H1 (cell line): ENCODE measurements around the gene KRT85. TPM values are rescaled to one million over a fixed set of nuclear protein-coding genes. Genes with fewer than 3 reads are reported as not detected.

Experiments
- CTCF ChIA-PET: fragments of 300-600 bp; sonication (Branson Sonifier 250); formaldehyde crosslinking; loops from one replicate; lab custom pipeline; 2021; ENCODE audit not compliant: partially characterized antibody; lab: Charles Lee
- POLR2A ChIA-PET: fragments of 300-600 bp; sonication (Branson Sonifier 250); formaldehyde crosslinking; loops from one replicate; lab custom pipeline; 2021; ENCODE audit warnings: inconsistent platforms; ENCODE audit not compliant: partially characterized antibody; lab: Charles Lee
- DNase-seq, 2 experiments: peaks; one replicate each; pipeline versions ENCODE4 v3.0.0 to v3.0.0-alpha.2; 2010 to 2022; ENCODE audit warnings: low spot score in 2 of 2, low read depth in 1 of 2, mixed read lengths in 1 of 2
- FAIRE-seq: peaks from 2 replicates; lab custom pipeline; 2011; peaks lifted over from hg19 to GRCh38; lab: Jason Lieb, UNC
- H2AFZ ChIP-seq: 2 replicates; pipeline ENCODE4 v1.8.1; 2012; ENCODE audit warnings: low read length, inconsistent platforms
- H2AK5ac ChIP-seq: 2 replicates; pipeline ENCODE4 v1.6.1; 2013; ENCODE audit warnings: low read depth, low read length
- H2BK120ac ChIP-seq: replicated peaks from 2 replicates; pipeline ENCODE3; 2013; ENCODE audit warnings: low read depth, low read length, inconsistent platforms
- H2BK12ac ChIP-seq: 2 replicates; pipeline ENCODE4 v1.6.1; 2013; ENCODE audit warnings: low read depth, low read length
- H2BK15ac ChIP-seq: 2 replicates; pipeline ENCODE4 v1.6.1; 2013; ENCODE audit warnings: low read length
- H2BK20ac ChIP-seq: 2 replicates; pipeline ENCODE4 v1.6.1; 2013; ENCODE audit warnings: low read length
- H2BK5ac ChIP-seq: 2 replicates; pipeline ENCODE4 v1.6.1; 2013; ENCODE audit warnings: low read depth, low read length
- H3K14ac ChIP-seq: 2 replicates; pipeline ENCODE4 v1.6.1; 2013; ENCODE audit warnings: inconsistent platforms; ENCODE audit not compliant: insufficient read length
- H3K18ac ChIP-seq: 2 replicates; pipeline ENCODE4 v1.6.1; 2013; ENCODE audit warnings: low read length; ENCODE audit errors: extremely low read depth
- H3K23ac ChIP-seq: 2 replicates; pipeline ENCODE4 v1.6.1; 2013; ENCODE audit warnings: inconsistent platforms; ENCODE audit not compliant: insufficient read length
- H3K23me2 ChIP-seq: 2 replicates; pipeline ENCODE4 v1.6.1; 2013; ENCODE audit warnings: low read depth, low read length
- H3K27ac ChIP-seq: 2 replicates; pipeline ENCODE4 v1.6.1; 2011; ENCODE audit warnings: low read depth, low read length, inconsistent platforms
- H3K27me3 ChIP-seq, 4 experiments: replicated peaks in 1 of 4; 1 replicate in 1 of 4; 2 replicates in 3 of 4; pipeline versions ENCODE4 v1.6.1 to v1.8.1; 2011 to 2013; ENCODE audit warnings: low read length in 3 of 4, mild to moderate bottlenecking in 3 of 4, inconsistent platforms in 2 of 4, mixed read lengths in 2 of 4, moderate library complexity in 1 of 4; ENCODE audit not compliant: control insufficient read depth in 3 of 4, insufficient read depth in 3 of 4; ENCODE audit errors: extremely low read depth in 1 of 4
- H3K36me3 ChIP-seq, 4 experiments: 2 replicates each; pipeline versions ENCODE4 v1.6.1 to v1.8.1; 2011 to 2013; ENCODE audit warnings: mild to moderate bottlenecking in 4 of 4, low read length in 3 of 4, moderate library complexity in 2 of 4, control low read depth in 1 of 4, inconsistent platforms in 1 of 4; ENCODE audit not compliant: insufficient read depth in 4 of 4, control insufficient read depth in 2 of 4
- H3K4ac ChIP-seq: replicated peaks from 2 replicates; pipeline ENCODE3; 2013; ENCODE audit warnings: low read length, low read depth, mixed read lengths, inconsistent platforms; ENCODE audit not compliant: insufficient read length
- H3K4me1 ChIP-seq, 4 experiments: replicated peaks in 1 of 4; 1 replicate in 1 of 4; 2 replicates in 3 of 4; pipeline versions ENCODE4 v1.6.1 to v1.8.1; 2011 to 2013; ENCODE audit warnings: low read length in 3 of 4, inconsistent platforms in 2 of 4, mixed read lengths in 1 of 4; ENCODE audit not compliant: insufficient read depth in 4 of 4, control insufficient read depth in 3 of 4
- H3K4me2 ChIP-seq, 2 experiments: 2 replicates each; pipeline versions ENCODE4 v1.6.1 to v1.8.1; 2011 to 2013; ENCODE audit warnings: low read depth in 2 of 2, low read length in 2 of 2, control low read depth in 1 of 2, inconsistent platforms in 1 of 2, mild to moderate bottlenecking in 1 of 2; ENCODE audit not compliant: insufficient read depth in 1 of 2
- H3K4me3 ChIP-seq, 4 experiments: fragments of 200-600, 300-600 bp in 1 of 4; sonication (generic), shearing (Covaris generic), sonication (Bioruptor Twin) in 1 of 4; 2 replicates each; pipeline versions ENCODE4 v1.5.1 to v1.8.1; 2011 to 2016; ENCODE audit warnings: low read length in 4 of 4, low read depth in 3 of 4, control low read depth in 2 of 4, inconsistent platforms in 2 of 4, mild to moderate bottlenecking in 2 of 4, mixed read lengths in 1 of 4, moderate library complexity in 1 of 4; ENCODE audit not compliant: insufficient read depth in 2 of 4; ENCODE audit errors: extremely low read depth in 1 of 4
- H3K56ac ChIP-seq: replicated peaks from 2 replicates; pipeline ENCODE3; 2013; ENCODE audit warnings: low read depth, mild to moderate bottlenecking, mixed read lengths, low read length, inconsistent platforms; ENCODE audit not compliant: insufficient read length
- H3K79me1 ChIP-seq: 2 replicates; pipeline ENCODE4 v1.6.1; 2013; ENCODE audit warnings: low read depth, low read length, control low read depth
- H3K79me2 ChIP-seq, 2 experiments: 2 replicates each; pipeline versions ENCODE4 v1.6.1 to v1.8.1; 2012 to 2013; ENCODE audit warnings: low read length in 2 of 2, mild to moderate bottlenecking in 2 of 2, inconsistent platforms in 1 of 2; ENCODE audit not compliant: insufficient read depth in 2 of 2, control insufficient read depth in 1 of 2
- H3K9ac ChIP-seq, 4 experiments: replicated peaks in 1 of 4; 1 replicate in 1 of 4; 2 replicates in 3 of 4; pipeline versions ENCODE4 v1.6.1 to v1.8.1; 2011 to 2013; ENCODE audit warnings: low read depth in 3 of 4, low read length in 3 of 4, control low read depth in 2 of 4, mild to moderate bottlenecking in 2 of 4, moderate library complexity in 2 of 4, inconsistent platforms in 1 of 4; ENCODE audit errors: extremely low read depth in 1 of 4
- H3K9me3 ChIP-seq, 2 experiments: 2 replicates each; pipeline versions ENCODE4 v1.6.1 to v1.8.1; 2012 to 2013; ENCODE audit warnings: mild to moderate bottlenecking in 2 of 2, moderate library complexity in 2 of 2, control low read depth in 1 of 2, inconsistent platforms in 1 of 2, low read depth in 1 of 2, low read length in 1 of 2, mixed read lengths in 1 of 2; ENCODE audit not compliant: insufficient read depth in 2 of 2
- H4K20me1 ChIP-seq, 2 experiments: replicated peaks in 1 of 2; 2 replicates each; pipeline versions ENCODE3 to v1.8.1; 2011 to 2013; ENCODE audit warnings: inconsistent platforms in 2 of 2, low read length in 2 of 2, mild to moderate bottlenecking in 1 of 2; ENCODE audit not compliant: insufficient read depth in 2 of 2, control insufficient read depth in 1 of 2
- H4K5ac ChIP-seq: 2 replicates; pipeline ENCODE4 v1.6.1; 2013; ENCODE audit warnings: low read length, low read depth, mixed read lengths, inconsistent platforms; ENCODE audit not compliant: insufficient read length
- H4K8ac ChIP-seq: 2 replicates; pipeline ENCODE4 v1.8.0; 2013; ENCODE audit warnings: mild to moderate bottlenecking, moderate library complexity, low read length, inconsistent platforms; ENCODE audit not compliant: insufficient read depth; ENCODE audit errors: extremely low read depth
- H4K91ac ChIP-seq: replicated peaks from 2 replicates; pipeline ENCODE3; 2013; ENCODE audit warnings: low read length, mixed read lengths, inconsistent platforms; ENCODE audit not compliant: insufficient read length
- BCL11A ChIP-seq, 2 experiments: IDR thresholded peaks; one replicate each; pipeline ENCODE4 v1.6.1; 2011; ENCODE audit warnings: low read depth in 2 of 2, low read length in 2 of 2, mild to moderate bottlenecking in 2 of 2
- CREB1 ChIP-seq: IDR thresholded peaks from 2 replicates; pipeline ENCODE4 v1.6.1; 2012; ENCODE audit warnings: inconsistent platforms
- HDAC6 ChIP-seq: IDR thresholded peaks from one replicate; pipeline ENCODE4 v1.7.1; 2012; ENCODE audit warnings: low read depth, mild to moderate bottlenecking, inconsistent platforms, low read length, moderate library complexity
- JUN ChIP-seq: IDR thresholded peaks from 2 replicates; pipeline ENCODE4 v1.6.1; 2011; ENCODE audit warnings: low read depth, mild to moderate bottlenecking, improper control_type of control experiment, low read length
- KDM1A ChIP-seq: fragments of 200-600, 300-600 bp; sonication (generic); IDR thresholded peaks from 2 replicates; pipeline ENCODE4 v1.7.1; 2016; ENCODE audit warnings: mild to moderate bottlenecking, low read length, borderline replicate concordance
- KDM4A ChIP-seq: IDR thresholded peaks from one replicate; pipeline ENCODE4 v1.7.1; 2012; ENCODE audit warnings: low read depth, mild to moderate bottlenecking, moderate library complexity, low read length, inconsistent platforms; ENCODE audit not compliant: severe bottlenecking
- MAFK ChIP-seq: IDR thresholded peaks from 2 replicates; pipeline ENCODE4 v1.6.1; 2012; ENCODE audit warnings: low read depth, mild to moderate bottlenecking, improper control_type of control experiment, low read length
- POLR2A ChIP-seq, 2 experiments: IDR thresholded peaks; 1 replicate in 1 of 2; 2 replicates in 1 of 2; pipeline ENCODE4 v1.6.1; 2011; ENCODE audit warnings: low read depth in 2 of 2, low read length in 2 of 2, mild to moderate bottlenecking in 2 of 2; ENCODE audit errors: control extremely low read depth in 1 of 2
- RXRA ChIP-seq: IDR thresholded peaks from 2 replicates; pipeline ENCODE4 v1.6.1; 2011; ENCODE audit warnings: low read depth, mild to moderate bottlenecking, low read length, moderate library complexity; ENCODE audit not compliant: insufficient read depth
- SUZ12 ChIP-seq: fragments of 200-600 bp; sonication (generic); IDR thresholded peaks from 2 replicates; pipeline ENCODE4 v1.6.1; 2012; ENCODE audit warnings: mild to moderate bottlenecking, inconsistent platforms, low read length, moderate library complexity, mixed read lengths
- TAF1 ChIP-seq: IDR thresholded peaks from 2 replicates; pipeline ENCODE4 v1.6.1; 2011; ENCODE audit warnings: mild to moderate bottlenecking, low read depth, low read length
- TAF7 ChIP-seq: optimal IDR thresholded peaks from 2 replicates; pipeline ENCODE3; 2011; ENCODE audit warnings: low read depth, mild to moderate bottlenecking, inconsistent platforms, low read length, moderate library complexity, borderline replicate concordance
- WGBS, 2 experiments: shearing (Covaris generic) in 1 of 2; methylation state at CpG; one replicate each; pipeline versions ENCODE4 v1.1.6 to v1.1.7; 2013 to 2015; ENCODE audit warnings: low lambda C conversion rate in 2 of 2, mixed read lengths in 2 of 2, inconsistent platforms in 1 of 2, low coverage in 1 of 2, missing lambda C conversion rate in 1 of 2; ENCODE audit not compliant: insufficient replicate concordance in 2 of 2, insufficient coverage in 1 of 2, insufficient read length in 1 of 2; ENCODE audit errors: extremely low coverage in 1 of 2, missing lambda C conversion rate in 1 of 2; 5-methylcytosine and 5-hydroxymethylcytosine counted together
- polyA plus RNA-seq, 7 experiments: library from polyadenylated mRNA; depleted of rRNA in 3 of 7; stranded (reverse) in 5 of 7; unstranded in 2 of 7; fragments of >200 nt in 5 of 7; fragments of 200-250 nt in 2 of 7; gene quantifications; 1 replicate in 5 of 7; 2 replicates in 1 of 7; 4 replicates in 1 of 7; pipeline versions ENCODE4 v1.2.1 to v1.2.3, GENCODE V29; 2011 to 2013; ENCODE audit warnings: missing spikeins in 2 of 7, mixed read lengths in 2 of 7
- total RNA-seq: library from RNA; stranded (reverse); fragmentation: NEBNext Ultra II Directional; extraction: Animal tissue kit (Norgen Biotek cat#: 25700); gene quantifications from 2 replicates; pipeline ENCODE4 v1.2.1, GENCODE V29; 2021
- TF ChIP-seq, protein P1 (sequence below): IDR thresholded peaks from 2 replicates; pipeline ENCODE4 v1.6.1; 2012; ENCODE audit warnings: inconsistent platforms

Gene KRT85
- total and polyA plus RNA-seq, 2 of the 8 experiments (the other 6 are each of a cell fraction or from before 2014, with no cell fraction given) = not detected

- no peak for FAIRE-seq
- Histone ChIP-seq H4K20me1 (no peaks in the 10 kb centered on the region), H2BK120ac (no peak overlapping the region), H3K23me2 (no peaks in the 10 kb centered on the region), H2AFZ (no peak overlapping the region), H3K27me3 (no peaks in the 10 kb centered on the region), H2BK20ac (no peak overlapping the region), H2AK5ac (no peak overlapping the region), H3K36me3 (no peaks in the 10 kb centered on the region), H4K5ac (no peak overlapping the region), H3K79me1 (no peaks in the 10 kb centered on the region), H3K9me3 (no peaks in the 10 kb centered on the region; a peak in 1 of 4 replicates), H2BK15ac (no peak overlapping the region), H3K4me1 (no peaks in the 10 kb centered on the region), H3K18ac (no peak overlapping the region), H4K91ac (no peak overlapping the region), H3K23ac (no peak overlapping the region), H3K14ac (no peak overlapping the region), H3K27ac (no peak overlapping the region), H2BK12ac (no peak overlapping the region), H3K9ac (no peak overlapping the region), H2BK5ac (no peak overlapping the region), H4K8ac (no peak overlapping the region; the same call in 1 of the 2 replicates), H3K4me2 (no peak overlapping the region), H3K4me3 (no peak overlapping the region), H3K56ac (no peak overlapping the region), H3K79me2 (no peaks in the 10 kb centered on the region), H3K4ac (no peak overlapping the region)
- DNase-seq = no peak
- 96% methylated on average over 33 of the region's 56 CpGs; no CpG with 5 or more reads in 1 of the 2 experiments for WGBS, 2 experiments
- ChIA-PET CTCF (interaction anchor here (0.6 to 2.0 kb wide), 5 partner anchors 8 to 199 kb away, joined by 4 to 6 read pairs (median 5); no protein-coding TSS in a partner anchor), POLR2A (no interaction called here)
- TF ChIP-seq TAF1 = no peak
- no peak for TF ChIP-seq TAF7
- no peak for TF ChIP-seq MAFK
- no peak for TF ChIP-seq KDM1A
- TF ChIP-seq BCL11A (IDR thresholded peaks at IDR 0.05; ENCODE audit: low read depth in 2 of 2, low read length in 2 of 2) = no peak
- no peak for TF ChIP-seq JUN
- TF ChIP-seq KDM4A = no peak
- TF ChIP-seq, protein P1, sequence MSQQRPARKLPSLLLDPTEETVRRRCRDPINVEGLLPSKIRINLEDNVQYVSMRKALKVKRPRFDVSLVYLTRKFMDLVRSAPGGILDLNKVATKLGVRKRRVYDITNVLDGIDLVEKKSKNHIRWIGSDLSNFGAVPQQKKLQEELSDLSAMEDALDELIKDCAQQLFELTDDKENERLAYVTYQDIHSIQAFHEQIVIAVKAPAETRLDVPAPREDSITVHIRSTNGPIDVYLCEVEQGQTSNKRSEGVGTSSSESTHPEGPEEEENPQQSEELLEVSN = no peak
- TF ChIP-seq RXRA = no peak
- TF ChIP-seq SUZ12 = no peak
- no peak for TF ChIP-seq HDAC6
- no peak for TF ChIP-seq CREB1
- TF ChIP-seq POLR2A (IDR thresholded peaks at IDR 0.05; ENCODE audit: control extremely low read depth in 1 of 2, low read depth in 2 of 2, low read length in 2 of 2) = no peak
These were observed 11.1 kb downstream of the KRT85 start for GRCh38 chr12:52356031-52356761.
